K562 (cell line): ENCODE measurements around the gene PLEKHM3. TPM values are rescaled to one million over a fixed set of nuclear protein-coding genes. Genes with fewer than 3 reads are reported as not detected.

Experiments
- ATAC-seq: fragments of 200-7000 bp; cut with Tn5 transposase; 3 replicates; pipeline ENCODE4 v1.9.1; 2020; ENCODE audit warnings: moderate library complexity
- BruUV-seq: library from RNA; stranded (reverse); fragments of 400-500 nt; replicated peaks from 2 replicates; lab custom pipeline; 2021; lab: Mats Ljungman, UMichigan
- CTCF ChIA-PET: fragments of 300-600 bp; formaldehyde crosslinking; extraction: SDS; loops from one replicate; lab custom pipeline; 2021; ENCODE audit warnings: low intra/inter-chr PET ratio; lab: Yijun Ruan, JAX
- POLR2A ChIA-PET: fragments of 300-600, 350-650 bp; sonication (Branson Sonifier 250); formaldehyde crosslinking; extraction: SDS; loops from one replicate; lab custom pipeline; 2021; ENCODE audit warnings: antibody characterized with exemption, inconsistent platforms; lab: Yijun Ruan, JAX
- DNase-seq, 4 experiments: peaks; one replicate each; pipeline versions ENCODE4 v3.0.0 to v3.0.0-alpha.2; 2011 to 2018; ENCODE audit warnings: low spot score in 3 of 4, mixed read lengths in 3 of 4; ENCODE audit errors: extremely low read depth in 1 of 4
- FAIRE-seq: peaks from 2 replicates; lab custom pipeline; 2011; peaks lifted over from hg19 to GRCh38; lab: Jason Lieb, UNC
- H2AFZ ChIP-seq: 2 replicates; pipeline ENCODE4 v1.6.0; 2011; ENCODE audit warnings: low read depth, low read length, control low read depth, inconsistent platforms
- H3K27ac ChIP-seq: fragments of 200-600 bp; 3 replicates; pipeline ENCODE4 v1.8.0; 2011; ENCODE audit warnings: low read depth, mild to moderate bottlenecking, control low read depth, inconsistent platforms, low read length, moderate library complexity, mixed read lengths; ENCODE audit errors: extremely low read depth
- H3K27me3 ChIP-seq, 2 experiments: fragments of 300-600 bp in 1 of 2; 2 replicates in 1 of 2; 3 replicates in 1 of 2; pipeline versions ENCODE4 v1.6.0 to v1.8.0; 2011; ENCODE audit warnings: inconsistent platforms in 2 of 2, low read length in 2 of 2, mild to moderate bottlenecking in 1 of 2, mixed read lengths in 1 of 2, moderate library complexity in 1 of 2; ENCODE audit not compliant: control insufficient read depth in 2 of 2, insufficient read depth in 2 of 2
- H3K36me3 ChIP-seq: fragments of 300-600 bp; 3 replicates; pipeline ENCODE4 v1.8.0; 2011; ENCODE audit warnings: mild to moderate bottlenecking, low read length, inconsistent platforms; ENCODE audit not compliant: control insufficient read depth, insufficient read depth
- H3K4me1 ChIP-seq, 2 experiments: fragments of 200-600 bp in 1 of 2; replicated peaks in 1 of 2; 2 replicates in 1 of 2; 3 replicates in 1 of 2; pipeline versions ENCODE4 v1.5.1 to v1.8.0; 2011; ENCODE audit warnings: inconsistent platforms in 2 of 2, low read length in 2 of 2, mild to moderate bottlenecking in 1 of 2, mixed read lengths in 1 of 2, moderate library complexity in 1 of 2; ENCODE audit not compliant: control insufficient read depth in 2 of 2, insufficient read depth in 2 of 2
- H3K4me2 ChIP-seq: 2 replicates; pipeline ENCODE4 v1.6.1; 2011; ENCODE audit warnings: low read length, control low read depth, inconsistent platforms, mixed read lengths; ENCODE audit not compliant: insufficient read depth
- H3K4me3 ChIP-seq: fragments of 200-600 bp; sonication (generic), shearing (Covaris generic); 2 replicates; pipeline ENCODE4 v1.5.1; 2016; ENCODE audit warnings: control low read depth, inconsistent platforms
- H3K79me2 ChIP-seq: fragments of 200-600 bp; 3 replicates; pipeline ENCODE4 v1.8.0; 2011; ENCODE audit warnings: low read length, inconsistent platforms; ENCODE audit not compliant: control insufficient read depth, insufficient read depth
- H3K9ac ChIP-seq, 2 experiments: 2 replicates each; pipeline versions ENCODE4 v1.6.0 to v1.6.1; 2011; ENCODE audit warnings: low read depth in 2 of 2, low read length in 2 of 2, control low read depth in 1 of 2, inconsistent platforms in 1 of 2, mild to moderate bottlenecking in 1 of 2, mixed read lengths in 1 of 2; ENCODE audit not compliant: insufficient read depth in 1 of 2
- H3K9me1 ChIP-seq: one replicate; pipeline ENCODE4 v1.6.0; 2011; ENCODE audit warnings: inconsistent platforms, mild to moderate bottlenecking, low read length, moderate library complexity; ENCODE audit not compliant: control insufficient read depth, insufficient read depth
- H3K9me3 ChIP-seq: replicated peaks from 2 replicates; pipeline ENCODE4 v1.5.1; 2011; ENCODE audit warnings: low read depth, low read length, inconsistent platforms; ENCODE audit not compliant: control insufficient read depth, insufficient read depth
- H4K20me1 ChIP-seq: replicated peaks from 2 replicates; pipeline ENCODE4 v1.6.1; 2011; ENCODE audit warnings: low read length, inconsistent platforms, mixed read lengths; ENCODE audit not compliant: control insufficient read depth, insufficient read depth
- ARID4B ChIP-seq: sonication (generic); formaldehyde crosslinking; IDR thresholded peaks from 2 replicates; pipeline ENCODE4 v1.8.0; 2022; ENCODE audit warnings: mild to moderate bottlenecking, missing genetic modification reagents
- HLTF ChIP-seq: fragments of 450-650 bp; IDR thresholded peaks from 2 replicates; pipeline ENCODE4 v1.6.1; 2016
- RERE ChIP-seq: sonication (generic); formaldehyde crosslinking; IDR thresholded peaks from 2 replicates; pipeline ENCODE4 v1.8.0; 2023; ENCODE audit warnings: missing genetic modification reagents, mild to moderate bottlenecking, borderline replicate concordance
- RFX5 ChIP-seq: IDR thresholded peaks from 2 replicates; pipeline ENCODE4 v1.6.1; 2011; ENCODE audit warnings: low read depth, mild to moderate bottlenecking, improper control_type of control experiment, low read length
- STAT5A ChIP-seq: IDR thresholded peaks from 2 replicates; pipeline ENCODE4 v1.6.1; 2012; ENCODE audit warnings: low read length, inconsistent platforms, borderline replicate concordance
- U2AF2 ChIP-seq: fragments of 200-400 bp; formaldehyde crosslinking; optimal IDR thresholded peaks from 2 replicates; pipeline ENCODE3; 2017; ENCODE audit warnings: low read depth, mild to moderate bottlenecking, low read length
- WGBS: fragments of 100-300 bp; shearing (Covaris generic); methylation state at CpG from one replicate; pipeline ENCODE4 v1.1.6; 2016; ENCODE audit warnings: low coverage, mixed read lengths; ENCODE audit not compliant: insufficient coverage; ENCODE audit errors: missing lambda C conversion rate; 5-methylcytosine and 5-hydroxymethylcytosine counted together
- in situ Hi-C: fragments of 300-500 bp; cut with MboI; formaldehyde crosslinking; loops from 4 replicates; pipeline ENCODE4 v1.15.0; 2018; ENCODE audit warnings: inconsistent platforms, mixed read lengths
- intact Hi-C: fragments of 100-400 bp; cut with micrococcal nuclease; formaldehyde crosslinking; loops from 2 replicates; pipeline ENCODE4 v1.14.2; 2022
- polyA plus RNA-seq, 8 experiments: library from polyadenylated mRNA; depleted of rRNA in 4 of 8; stranded (reverse) in 5 of 8; unstranded in 3 of 8; fragments of >200 nt; fragmentation: Nextera tagmentation in 2 of 8; fragmentation: Illumina TruSeq in 1 of 8; extraction: Ambion mirVana in 2 of 8; extraction: Trizol in 1 of 8; gene quantifications; 2 replicates each; pipeline versions ENCODE4 v1.2.1 to v1.2.3, GENCODE V29; 2011 to 2014; ENCODE audit warnings: inconsistent platforms in 1 of 8, missing spikeins in 1 of 8
- total RNA-seq, 7 experiments: library from RNA; depleted of rRNA in 6 of 7; stranded (reverse); fragments of >200 nt in 6 of 7; fragmentation: Illumina TruSeq in 2 of 7; extraction: Trizol in 2 of 7; gene quantifications; 2 replicates each; pipeline versions ENCODE4 v1.2.1 to v1.2.3, GENCODE V29; 2011 to 2021; ENCODE audit warnings: low replicate concordance in 1 of 7

Gene PLEKHM3
- total and polyA plus RNA-seq, 9 of the 15 experiments (the other 6 are each of a cell fraction or from before 2014, with no cell fraction given), result 0.24 to 1.6 (median 1.0) TPM

GRCh38 chr2:207854484-207855440 is 170.6 kb downstream of the PLEKHM3 start:
- Histone ChIP-seq H2AFZ (no peak overlapping the region), H3K4me2 (no peak overlapping the region), H3K79me2 (no peaks in the 10 kb centered on the region), H4K20me1 (no peaks in the 10 kb centered on the region), H3K9me1 (no peaks in the 10 kb centered on the region), H3K9me3 (no peaks in the 10 kb centered on the region), H3K4me1 (no peaks in the 10 kb centered on the region), H3K4me3 (no peak overlapping the region), H3K36me3 (no peaks in the 10 kb centered on the region), H3K27me3 (no peaks in the 10 kb centered on the region), H3K27ac (no peak overlapping the region), H3K9ac (no peak overlapping the region)
- FAIRE-seq (no peak), ATAC-seq (no peak), DNase-seq (no peak)
- CTCF ChIA-PET, result no interaction called here
- in situ Hi-C loops (no loop called here), intact Hi-C loops (no loop called here)
- TF ChIP-seq RFX5 (no peak), RERE (CRISPR knock-in tag) (no peak), HLTF (no peak), U2AF2 (no peak), ARID4B (CRISPR knock-in tag) (no peak), STAT5A (no peak)
- POLR2A ChIA-PET, result no interaction called here
- no TSS peak for BruUV-seq
- WGBS, result 24% methylated on average over 2 of the region's 2 CpGs
